BLaER1 (cell line): Measurements from ENCODE around the gene ONECUT1.
A peak's percentile ranks its signal among the peaks of the same experiment; 100 is the strongest.
"Not testable (repeated sequence)": the region's sequence is repeated elsewhere in the genome, so short reads cannot be mapped to it uniquely, and the experiment has no call there.

ENCODE experiments used
- H3K27ac ChIP-seq: shearing (Covaris generic); formaldehyde crosslinking; 2 replicates; pipeline ENCODE4 v1.8.1; 2022
- H3K27me3 ChIP-seq: shearing (Covaris generic); formaldehyde crosslinking; 2 replicates; pipeline ENCODE4 v1.8.1; 2022
- H3K36me3 ChIP-seq: shearing (Covaris generic); formaldehyde crosslinking; 2 replicates; pipeline ENCODE4 v1.8.1; 2022
- H3K4me1 ChIP-seq: shearing (Covaris generic); formaldehyde crosslinking; 2 replicates; pipeline ENCODE4 v1.8.1; 2022
- H3K4me2 ChIP-seq: shearing (Covaris generic); formaldehyde crosslinking; 2 replicates; pipeline ENCODE4 v1.8.1; 2022
- H3K4me3 ChIP-seq: shearing (Covaris generic); formaldehyde crosslinking; 2 replicates; pipeline ENCODE4 v1.8.1; 2022
- H3K9ac ChIP-seq: shearing (Covaris generic); formaldehyde crosslinking; 2 replicates; pipeline ENCODE4 v1.8.1; 2022
- H3K9me3 ChIP-seq: shearing (Covaris generic); formaldehyde crosslinking; 2 replicates; pipeline ENCODE4 v1.8.1; 2022
- H4K20me1 ChIP-seq: shearing (Covaris generic); formaldehyde crosslinking; 2 replicates; pipeline ENCODE4 v1.8.1; 2022
- Cebpa-rat ChIP-seq: shearing (Covaris generic); IDR thresholded peaks from 2 replicates; pipeline ENCODE4 v1.8.1; 2022

ONECUT1 gene

GRCh38 chr15:52790169-52790708, at the start of gene ONECUT1:
ONECUT1 (minus strand) TSS chr15:52790336; CDS start chr15:52789884, 452 bp downstream.
- H3K27ac ChIP-seq: no peak within 1 kb of the TSS
- peaks cover 61% of the 10 kb centered on the region for H3K9me3 ChIP-seq
- peak within 1 kb of the TSS; percentile 92 for H3K4me2 ChIP-seq
- H3K27me3 ChIP-seq: peaks cover 100% of the 10 kb centered on the region
- peak within 1 kb of the TSS; percentile 74 for H3K4me3 ChIP-seq
- peaks cover 48% of the 10 kb centered on the region for H4K20me1 ChIP-seq
- H3K4me1 ChIP-seq: peaks cover 14% of the 10 kb centered on the region
- H3K9ac ChIP-seq: peak within 1 kb of the TSS; percentile 53
- H3K36me3 ChIP-seq: no peaks in the 10 kb centered on the region
- TF ChIP-seq Cebpa-rat: no peak

GRCh38 chr15:52834379-52834778, 44.2 kb upstream of the ONECUT1 start:
- H4K20me1 ChIP-seq: no peaks in the 10 kb centered on the region
- H3K4me3 ChIP-seq: no peak overlapping the region
- no peaks in the 10 kb centered on the region for H3K36me3 ChIP-seq
- no peaks in the 10 kb centered on the region for H3K4me1 ChIP-seq
- peaks cover 4% of the 10 kb centered on the region; the same call in 1 of the 2 replicates for H3K9me3 ChIP-seq
- H3K9ac ChIP-seq: no peak overlapping the region
- H3K4me2 ChIP-seq: no peak overlapping the region
- H3K27me3 ChIP-seq: no peaks in the 10 kb centered on the region
- H3K27ac ChIP-seq: no peak overlapping the region
- TF ChIP-seq Cebpa-rat: no peak

- H4K20me1 ChIP-seq, H3K4me2 ChIP-seq, H3K27me3 ChIP-seq, H3K9ac ChIP-seq, H3K4me3 ChIP-seq, H3K9me3 ChIP-seq, H3K27ac ChIP-seq, H3K36me3 ChIP-seq, H3K4me1 ChIP-seq: not testable (repeated sequence)
Observed at GRCh38 chr15:52824169-52824942, 34.2 kb upstream of the ONECUT1 start.

- Histone ChIP-seq H3K4me2 (no peak overlapping the region), H3K9ac (no peak overlapping the region)
Observed at GRCh38 chr15:52822475-52822874, 32.3 kb upstream of the ONECUT1 start.

GRCh38 chr15:52819253-52819652, 29.1 kb upstream of the ONECUT1 start:
- no peaks in the 10 kb centered on the region for H3K36me3 ChIP-seq
- no peak for TF ChIP-seq Cebpa-rat

More at GRCh38 chr15:52822475-52822874, 32.3 kb upstream of the ONECUT1 start:
- H4K20me1 ChIP-seq: no peaks in the 10 kb centered on the region
- no peak for TF ChIP-seq Cebpa-rat
- H3K36me3 ChIP-seq: no peaks in the 10 kb centered on the region
- no peak overlapping the region for H3K4me3 ChIP-seq
- no peaks in the 10 kb centered on the region for H3K9me3 ChIP-seq
- H3K27me3 ChIP-seq: no peaks in the 10 kb centered on the region
- H3K27ac ChIP-seq: no peak overlapping the region
- H3K4me1 ChIP-seq: no peaks in the 10 kb centered on the region

GRCh38 chr15:52815899-52816298, 25.8 kb upstream of the ONECUT1 start:
- H3K27me3 ChIP-seq, H3K4me3 ChIP-seq, H3K9me3 ChIP-seq, H3K27ac ChIP-seq, H3K36me3 ChIP-seq, H4K20me1 ChIP-seq, H3K4me2 ChIP-seq, H3K9ac ChIP-seq, H3K4me1 ChIP-seq: not testable (repeated sequence)

More at GRCh38 chr15:52819253-52819652, 29.1 kb upstream of the ONECUT1 start:
- no peaks in the 10 kb centered on the region for H3K27me3 ChIP-seq
- H3K9me3 ChIP-seq: no peaks in the 10 kb centered on the region
- no peak overlapping the region for H3K4me2 ChIP-seq
- no peaks in the 10 kb centered on the region for H4K20me1 ChIP-seq
- no peaks in the 10 kb centered on the region for H3K4me1 ChIP-seq
- no peak overlapping the region for H3K27ac ChIP-seq
- H3K4me3 ChIP-seq: no peak overlapping the region
- H3K9ac ChIP-seq: no peak overlapping the region

GRCh38 chr15:52808996-52809395, 18.9 kb upstream of the ONECUT1 start:
- Histone ChIP-seq H3K4me1 (peaks cover 6% of the 10 kb centered on the region; the same call in 1 of the 2 replicates), H4K20me1 (peaks cover 29% of the 10 kb centered on the region), H3K27me3 (peaks cover 53% of the 10 kb centered on the region), H3K4me2 (no peak overlapping the region), H3K27ac (no peak overlapping the region), H3K4me3 (no peak overlapping the region), H3K9me3 (peaks cover 8% of the 10 kb centered on the region), H3K36me3 (no peaks in the 10 kb centered on the region), H3K9ac (no peak overlapping the region)
- TF ChIP-seq Cebpa-rat: no peak

- Histone ChIP-seq H3K4me1 (peaks cover 6% of the 10 kb centered on the region; the same call in 1 of the 2 replicates), H4K20me1 (peaks cover 34% of the 10 kb centered on the region), H3K36me3 (no peaks in the 10 kb centered on the region), H3K27me3 (peaks cover 59% of the 10 kb centered on the region), H3K4me3 (no peak overlapping the region), H3K27ac (no peak overlapping the region), H3K9ac (no peak overlapping the region), H3K9me3 (peaks cover 8% of the 10 kb centered on the region), H3K4me2 (no peak overlapping the region)
- TF ChIP-seq Cebpa-rat: no peak
Observed at GRCh38 chr15:52808441-52808840, 18.3 kb upstream of the ONECUT1 start.

- Histone ChIP-seq H3K27me3 (peaks cover 80% of the 10 kb centered on the region), H3K4me3 (no peak overlapping the region), H3K9ac (no peak overlapping the region), H3K9me3 (peaks cover 14% of the 10 kb centered on the region), H3K36me3 (no peaks in the 10 kb centered on the region), H3K4me2 (no peak overlapping the region), H4K20me1 (peaks cover 56% of the 10 kb centered on the region), H3K4me1 (peaks cover 6% of the 10 kb centered on the region; the same call in 1 of the 2 replicates), H3K27ac (no peak overlapping the region)
- no peak for TF ChIP-seq Cebpa-rat
Observed at GRCh38 chr15:52806284-52806655, 16.1 kb upstream of the ONECUT1 start.
